WERI-Rb-1 (cell line): ENCODE results near the gene CFAP100.

Experiments
- DNase-seq: peaks from one replicate; pipeline ENCODE4 v3.0.0-alpha.2; 2020
- H3K27ac ChIP-seq: fragments of 250-450 bp; sonication (Bioruptor Pico); 2 replicates; pipeline ENCODE4 v1.5.1; 2020; ENCODE audit warnings: mild to moderate bottlenecking, moderate library complexity
- H3K27me3 ChIP-seq: fragments of 250-450 bp; sonication (Bioruptor Pico); 2 replicates; pipeline ENCODE4 v1.5.1; 2021; ENCODE audit warnings: mild to moderate bottlenecking, low read depth, moderate library complexity; ENCODE audit not compliant: insufficient read depth, severe bottlenecking
- H3K36me3 ChIP-seq: fragments of 250-450 bp; sonication (Bioruptor Pico); 2 replicates; pipeline ENCODE4 v1.5.1; 2020; ENCODE audit warnings: mild to moderate bottlenecking, moderate library complexity
- H3K4me3 ChIP-seq: 2 replicates; pipeline ENCODE4 v1.5.1; 2011; ENCODE audit warnings: low read depth, mild to moderate bottlenecking, control low read depth, low read length
- H3K9me3 ChIP-seq: fragments of 250-450 bp; sonication (Bioruptor Pico); 2 replicates; pipeline ENCODE4 v1.5.1; 2021; ENCODE audit warnings: mild to moderate bottlenecking, moderate library complexity; ENCODE audit not compliant: severe bottlenecking
- TF ChIP-seq, protein P1 (sequence below): IDR thresholded peaks from 2 replicates; pipeline ENCODE4 v1.5.1; 2011; ENCODE audit warnings: low read depth, mild to moderate bottlenecking, control low read depth, inconsistent platforms, low read length

The CFAP100 gene

GRCh38 chr3:126371096-126371705, 23.5 kb upstream of the CFAP100 start:
- Histone ChIP-seq H3K27ac (peak overlapping the region; percentile 45; the same call in 1 of the 2 replicates), H3K27me3 (no peaks in the 10 kb centered on the region), H3K4me3 (no peak overlapping the region), H3K36me3 (no peaks in the 10 kb centered on the region), H3K9me3 (no peaks in the 10 kb centered on the region)
- no peak for DNase-seq
- TF ChIP-seq, protein P1, sequence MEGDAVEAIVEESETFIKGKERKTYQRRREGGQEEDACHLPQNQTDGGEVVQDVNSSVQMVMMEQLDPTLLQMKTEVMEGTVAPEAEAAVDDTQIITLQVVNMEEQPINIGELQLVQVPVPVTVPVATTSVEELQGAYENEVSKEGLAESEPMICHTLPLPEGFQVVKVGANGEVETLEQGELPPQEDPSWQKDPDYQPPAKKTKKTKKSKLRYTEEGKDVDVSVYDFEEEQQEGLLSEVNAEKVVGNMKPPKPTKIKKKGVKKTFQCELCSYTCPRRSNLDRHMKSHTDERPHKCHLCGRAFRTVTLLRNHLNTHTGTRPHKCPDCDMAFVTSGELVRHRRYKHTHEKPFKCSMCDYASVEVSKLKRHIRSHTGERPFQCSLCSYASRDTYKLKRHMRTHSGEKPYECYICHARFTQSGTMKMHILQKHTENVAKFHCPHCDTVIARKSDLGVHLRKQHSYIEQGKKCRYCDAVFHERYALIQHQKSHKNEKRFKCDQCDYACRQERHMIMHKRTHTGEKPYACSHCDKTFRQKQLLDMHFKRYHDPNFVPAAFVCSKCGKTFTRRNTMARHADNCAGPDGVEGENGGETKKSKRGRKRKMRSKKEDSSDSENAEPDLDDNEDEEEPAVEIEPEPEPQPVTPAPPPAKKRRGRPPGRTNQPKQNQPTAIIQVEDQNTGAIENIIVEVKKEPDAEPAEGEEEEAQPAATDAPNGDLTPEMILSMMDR: peak; percentile 4; the same call in 1 of the 2 replicates

DNA sequence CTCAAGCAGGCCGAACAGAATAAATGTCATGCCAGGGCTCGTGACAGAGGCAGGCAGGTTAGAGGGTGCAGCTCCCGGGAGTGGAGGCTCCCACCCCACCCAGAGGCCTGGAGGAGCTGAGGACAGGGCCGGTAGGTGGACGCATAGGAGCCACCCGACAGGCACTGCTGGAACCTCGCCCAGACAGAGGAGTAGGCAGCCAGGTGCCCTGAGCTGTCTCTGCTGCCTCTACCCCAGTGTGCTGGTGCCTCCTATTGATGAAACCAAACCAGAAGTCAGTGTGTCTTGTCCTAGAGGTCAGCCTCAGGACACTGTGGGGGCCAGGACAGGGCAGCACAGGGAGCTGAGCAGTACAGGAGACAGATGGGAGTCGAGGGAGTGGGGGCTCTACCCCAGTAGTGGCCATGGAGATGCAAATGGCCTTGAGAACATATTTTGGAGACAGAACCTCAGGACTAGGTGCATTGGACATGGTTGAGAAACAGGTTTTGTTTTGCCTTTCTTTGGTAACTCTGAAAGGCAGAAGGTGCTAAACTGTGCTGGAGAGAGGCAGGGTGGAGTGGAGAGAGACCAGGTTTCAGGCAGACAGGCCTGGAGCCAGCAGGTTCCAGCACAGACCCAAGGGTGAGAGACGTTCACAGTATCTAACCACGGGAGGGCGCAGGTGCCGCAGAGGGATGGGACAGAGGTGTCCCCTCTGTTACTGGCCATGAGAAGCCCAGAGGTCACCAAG, 22.1 kb upstream of the CFAP100 start:
- no peaks in the 10 kb centered on the region for H3K9me3 ChIP-seq
- DNase-seq: peak; percentile 64
- H3K27me3 ChIP-seq: no peaks in the 10 kb centered on the region
- no peaks in the 10 kb centered on the region for H3K36me3 ChIP-seq
- H3K27ac ChIP-seq: no peak overlapping the region
- H3K4me3 ChIP-seq: no peak overlapping the region
- TF ChIP-seq, protein P1: peak; percentile 53

DNA sequence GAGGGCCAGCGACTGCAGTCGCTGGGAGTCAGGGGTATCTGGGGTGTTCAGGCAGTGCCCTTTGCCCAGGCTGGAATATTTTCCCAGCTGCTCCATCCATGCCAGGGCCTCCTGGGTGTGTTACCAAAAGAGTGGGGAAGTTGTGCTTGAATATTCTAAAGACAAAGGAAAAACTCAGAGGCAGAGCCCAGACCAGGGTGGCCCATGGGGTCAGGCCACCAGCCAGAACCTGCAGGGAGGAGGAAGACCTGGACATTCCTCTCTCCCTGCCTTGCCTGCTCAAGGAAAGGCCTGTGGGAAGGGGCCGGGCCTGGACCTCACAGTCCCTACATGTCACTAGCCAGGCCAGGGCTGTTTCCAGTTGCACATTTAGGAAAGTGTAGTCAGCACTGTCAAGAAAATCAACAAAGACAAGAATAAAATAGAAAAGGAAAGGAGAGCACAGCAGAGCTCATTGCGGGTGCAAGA, 21.5 kb upstream of the CFAP100 start:
- Histone ChIP-seq H3K27ac (no peak overlapping the region), H3K4me3 (no peak overlapping the region), H3K9me3 (no peaks in the 10 kb centered on the region), H3K27me3 (no peaks in the 10 kb centered on the region), H3K36me3 (no peaks in the 10 kb centered on the region)
- no peak for DNase-seq
- TF ChIP-seq, protein P1: no peak

DNA sequence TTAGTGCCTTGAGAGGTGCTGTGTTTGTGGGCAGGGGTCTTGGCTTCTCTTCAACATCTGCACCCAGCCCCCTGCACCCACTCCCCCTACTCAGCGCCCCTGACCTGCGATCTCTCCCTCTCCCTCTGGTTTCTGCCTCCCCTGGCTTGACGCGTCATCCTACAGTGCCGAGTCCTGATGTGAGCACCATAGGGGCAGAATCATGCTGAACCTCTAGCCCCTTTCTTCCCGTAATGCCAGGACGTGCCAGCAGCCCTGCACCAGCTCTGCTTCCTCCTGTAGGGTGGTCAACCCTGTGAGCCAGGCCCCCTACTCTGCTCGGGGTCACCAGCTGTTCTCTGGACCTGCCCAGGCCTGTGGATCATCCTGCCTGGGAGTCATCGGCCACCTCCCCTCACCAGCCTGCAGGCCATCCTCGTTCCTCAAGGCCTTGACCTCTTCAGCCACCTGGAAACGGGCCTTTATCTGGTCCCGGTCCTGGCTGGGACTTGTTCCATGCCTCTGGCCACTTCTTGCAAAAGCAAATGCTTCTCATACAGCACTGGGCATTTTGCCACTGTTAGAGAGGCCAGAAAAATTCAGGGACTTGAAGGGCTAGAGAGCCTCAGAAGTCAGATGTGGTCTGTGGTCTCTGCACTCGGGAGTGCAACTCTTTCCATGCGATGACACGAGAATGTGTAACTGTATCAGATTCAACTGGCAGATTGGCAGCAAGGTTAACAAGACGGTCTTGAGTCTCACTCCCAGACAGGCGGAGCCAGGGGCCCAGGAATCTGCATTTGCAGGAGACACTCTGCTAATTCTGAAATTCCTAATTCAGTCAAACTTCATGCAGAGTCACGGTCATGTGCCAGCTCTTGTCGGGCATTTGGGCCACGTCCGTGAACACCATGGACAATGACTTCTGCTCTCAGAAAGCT, 20.8 kb upstream of the CFAP100 start:
- Histone ChIP-seq H3K27me3 (no peaks in the 10 kb centered on the region), H3K27ac (no peak overlapping the region), H3K9me3 (no peaks in the 10 kb centered on the region), H3K4me3 (no peak overlapping the region), H3K36me3 (no peaks in the 10 kb centered on the region)
- DNase-seq: no peak
- TF ChIP-seq, protein P1: no peak

GRCh38 chr3:126375835-126376331, 18.8 kb upstream of the CFAP100 start:
- no peak overlapping the region for H3K4me3 ChIP-seq
- H3K36me3 ChIP-seq: no peaks in the 10 kb centered on the region
- TF ChIP-seq, protein P1: no peak
- no peaks in the 10 kb centered on the region for H3K27me3 ChIP-seq
- H3K27ac ChIP-seq: no peak overlapping the region
- no peaks in the 10 kb centered on the region for H3K9me3 ChIP-seq
- DNase-seq: no peak
